ENCODE results near the gene JMY.

The JMY gene

DNA sequence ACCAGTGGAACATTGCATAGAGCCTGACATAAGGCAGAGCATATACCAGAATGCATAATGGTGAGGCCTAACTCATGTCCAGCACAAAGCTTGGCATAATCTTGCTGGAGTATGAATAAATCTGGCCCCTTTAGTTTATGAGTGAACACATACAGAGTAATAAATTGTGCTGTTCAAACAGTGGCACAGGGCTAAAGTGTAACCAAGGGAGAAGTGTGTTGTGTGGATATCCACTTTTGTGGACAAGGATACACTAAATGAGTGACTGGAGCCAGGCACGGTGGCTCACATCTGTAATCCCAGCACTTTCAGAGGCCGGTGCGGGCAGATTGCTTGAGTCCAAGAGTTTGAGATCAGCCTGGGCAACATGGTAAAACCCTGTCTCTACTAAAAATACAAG lies 29.4 kb upstream of the JMY start:
- H3K27ac ChIP-seq (ENCODE audit: insufficient read depth, low read depth, low read length, poor library complexity, severe bottlenecking): no peak overlapping the region
- no peak overlapping the region for H3K4me3 ChIP-seq (ENCODE audit: insufficient read depth, low read depth, low read length)
- no peaks in the 10 kb centered on the region for H3K9me3 ChIP-seq (ENCODE audit: control insufficient read depth, low read length)
- no peaks in the 10 kb centered on the region for H3K36me3 ChIP-seq (ENCODE audit: control insufficient read depth, insufficient read depth, low read length)
- H3K27me3 ChIP-seq (ENCODE audit: control insufficient read depth, insufficient read depth, low read length, poor library complexity, severe bottlenecking): no peaks in the 10 kb centered on the region
- 93% methylated on average over 3 of the region's 3 CpGs for WGBS, 2 experiments
- H3K4me1 ChIP-seq (ENCODE audit: control insufficient read depth, insufficient read depth, low read length): no peaks in the 10 kb centered on the region

DNA sequence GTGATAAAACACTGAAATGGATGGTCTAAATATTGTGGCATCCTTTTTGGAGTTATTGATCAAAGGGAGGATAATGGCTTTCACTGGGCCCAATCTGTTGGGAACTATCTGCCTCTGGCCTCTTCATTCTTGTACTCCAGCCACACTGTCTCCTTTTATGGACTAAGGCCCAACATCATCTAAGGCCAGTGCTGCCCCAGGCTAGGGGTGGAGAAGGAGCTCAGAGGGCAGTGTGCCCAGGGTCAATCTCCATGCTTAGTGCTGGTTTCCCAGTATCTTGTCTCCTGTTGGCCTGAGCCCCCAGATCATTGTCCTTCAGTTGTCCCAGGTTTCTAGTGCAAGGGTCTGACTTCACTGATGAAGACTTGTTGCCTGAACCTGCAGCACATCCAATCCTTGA lies 26.4 kb upstream of the JMY start:
- no peak overlapping the region for H3K4me3 ChIP-seq (ENCODE audit: insufficient read depth, low read depth, low read length)
- no peaks in the 10 kb centered on the region for H3K4me1 ChIP-seq (ENCODE audit: control insufficient read depth, insufficient read depth, low read length)
- no peak overlapping the region for H3K27ac ChIP-seq (ENCODE audit: insufficient read depth, low read depth, low read length, poor library complexity, severe bottlenecking)
- H3K36me3 ChIP-seq (ENCODE audit: control insufficient read depth, insufficient read depth, low read length): no peaks in the 10 kb centered on the region
- H3K27me3 ChIP-seq (ENCODE audit: control insufficient read depth, insufficient read depth, low read length, poor library complexity, severe bottlenecking): no peaks in the 10 kb centered on the region
- H3K9me3 ChIP-seq (ENCODE audit: control insufficient read depth, low read length): no peaks in the 10 kb centered on the region

DNA sequence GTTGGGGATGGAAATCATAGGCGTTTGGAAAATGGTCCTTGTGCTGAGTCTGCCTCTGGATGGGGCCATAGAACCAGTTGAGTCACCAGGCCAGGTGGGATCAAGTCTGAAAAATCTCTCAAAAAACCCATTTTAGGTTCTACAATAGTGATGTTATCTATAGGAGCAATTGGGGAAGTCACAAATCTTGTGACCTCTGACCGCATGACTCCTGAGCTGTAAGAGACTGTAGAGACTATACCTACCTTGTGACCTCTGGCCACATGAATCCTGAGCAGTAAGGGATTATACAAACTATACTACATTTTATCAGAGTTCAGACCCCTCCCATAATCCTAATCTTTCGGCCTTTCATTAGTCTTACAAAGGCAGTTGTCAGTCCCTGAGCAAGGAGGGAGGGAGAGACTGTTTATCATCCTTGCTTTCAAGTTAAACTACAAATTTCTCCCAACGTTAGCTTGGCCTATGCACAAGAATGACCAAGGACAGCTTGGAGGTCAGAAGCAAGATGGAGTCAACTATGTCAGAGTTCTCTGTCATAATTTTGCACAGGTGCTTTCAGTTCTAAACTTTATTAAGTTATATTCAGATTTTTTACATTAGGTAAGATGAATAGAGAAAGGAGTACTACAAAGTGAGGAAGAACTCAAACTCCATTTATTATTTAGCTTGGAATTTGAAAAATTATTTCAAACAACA lies 11.5 kb upstream of the JMY start:
- Histone ChIP-seq H3K9me3 (ENCODE audit: control insufficient read depth, low read length) (no peaks in the 10 kb centered on the region), H3K4me3 (ENCODE audit: insufficient read depth, low read depth, low read length) (no peak overlapping the region), H3K27ac (ENCODE audit: insufficient read depth, low read depth, low read length, poor library complexity, severe bottlenecking) (no peak overlapping the region), H3K36me3 (ENCODE audit: control insufficient read depth, insufficient read depth, low read length) (no peaks in the 10 kb centered on the region), H3K4me1 (ENCODE audit: control insufficient read depth, insufficient read depth, low read length) (no peaks in the 10 kb centered on the region), H3K27me3 (ENCODE audit: control insufficient read depth, insufficient read depth, low read length, poor library complexity, severe bottlenecking) (no peaks in the 10 kb centered on the region)
- 88 to 100% methylated on average over 4 of the region's 4 CpGs for WGBS, 2 experiments

DNA sequence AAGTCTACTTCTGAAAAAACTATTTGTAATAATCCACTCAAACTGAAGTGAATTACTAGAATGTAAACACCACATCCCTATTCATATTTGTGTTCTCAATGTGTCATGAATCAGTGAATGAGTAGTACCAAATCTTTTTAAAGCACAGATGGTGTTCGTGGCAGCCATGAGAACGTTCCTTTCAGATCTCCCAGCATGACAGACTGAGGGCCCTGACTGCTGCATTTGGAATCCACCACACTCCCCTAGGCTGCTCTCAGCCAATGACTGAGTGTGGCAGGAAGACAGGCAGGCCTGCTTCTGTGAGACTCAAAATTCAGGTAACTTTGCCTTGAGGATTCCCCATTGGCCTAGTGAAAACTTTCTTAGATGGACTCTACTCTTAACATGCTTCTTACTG lies 10.9 kb upstream of the JMY start:
- Histone ChIP-seq H3K9me3 (ENCODE audit: control insufficient read depth, low read length) (no peaks in the 10 kb centered on the region), H3K36me3 (ENCODE audit: control insufficient read depth, insufficient read depth, low read length) (no peaks in the 10 kb centered on the region), H3K4me3 (ENCODE audit: insufficient read depth, low read depth, low read length) (no peak overlapping the region), H3K4me1 (ENCODE audit: control insufficient read depth, insufficient read depth, low read length) (no peaks in the 10 kb centered on the region), H3K27ac (ENCODE audit: insufficient read depth, low read depth, low read length, poor library complexity, severe bottlenecking) (no peak overlapping the region), H3K27me3 (ENCODE audit: control insufficient read depth, insufficient read depth, low read length, poor library complexity, severe bottlenecking) (no peaks in the 10 kb centered on the region)
- 61 to 69% methylated on average over 2 of the region's 2 CpGs for WGBS, 2 experiments

DNA sequence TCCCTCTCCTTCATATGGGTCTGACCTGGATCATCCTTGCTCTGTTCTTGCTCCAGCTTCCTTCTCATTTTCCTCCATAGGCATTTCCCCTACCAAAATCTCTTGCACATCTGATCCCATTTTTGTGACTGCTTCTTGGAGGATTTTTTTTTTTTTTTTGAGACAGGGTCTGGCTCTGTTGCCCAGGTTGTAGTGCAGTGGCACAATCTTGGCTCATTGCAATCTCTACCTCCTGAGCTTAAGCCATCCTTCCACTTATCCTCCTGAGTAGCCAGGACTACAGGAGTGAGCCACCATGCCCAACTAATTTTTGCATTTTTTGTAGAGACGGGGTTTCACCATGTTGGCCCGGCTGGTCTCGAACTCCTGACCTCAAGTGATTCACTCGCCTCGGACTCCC lies 10.5 kb upstream of the JMY start:
- Histone ChIP-seq H3K4me1 (ENCODE audit: control insufficient read depth, insufficient read depth, low read length) (no peaks in the 10 kb centered on the region), H3K27ac (ENCODE audit: insufficient read depth, low read depth, low read length, poor library complexity, severe bottlenecking) (no peak overlapping the region), H3K4me3 (ENCODE audit: insufficient read depth, low read depth, low read length) (no peak overlapping the region), H3K27me3 (ENCODE audit: control insufficient read depth, insufficient read depth, low read length, poor library complexity, severe bottlenecking) (no peaks in the 10 kb centered on the region), H3K9me3 (ENCODE audit: control insufficient read depth, low read length) (no peaks in the 10 kb centered on the region), H3K36me3 (ENCODE audit: control insufficient read depth, insufficient read depth, low read length) (no peaks in the 10 kb centered on the region)
- 94 to 95% methylated on average over 5 of the region's 5 CpGs for WGBS, 2 experiments

DNA sequence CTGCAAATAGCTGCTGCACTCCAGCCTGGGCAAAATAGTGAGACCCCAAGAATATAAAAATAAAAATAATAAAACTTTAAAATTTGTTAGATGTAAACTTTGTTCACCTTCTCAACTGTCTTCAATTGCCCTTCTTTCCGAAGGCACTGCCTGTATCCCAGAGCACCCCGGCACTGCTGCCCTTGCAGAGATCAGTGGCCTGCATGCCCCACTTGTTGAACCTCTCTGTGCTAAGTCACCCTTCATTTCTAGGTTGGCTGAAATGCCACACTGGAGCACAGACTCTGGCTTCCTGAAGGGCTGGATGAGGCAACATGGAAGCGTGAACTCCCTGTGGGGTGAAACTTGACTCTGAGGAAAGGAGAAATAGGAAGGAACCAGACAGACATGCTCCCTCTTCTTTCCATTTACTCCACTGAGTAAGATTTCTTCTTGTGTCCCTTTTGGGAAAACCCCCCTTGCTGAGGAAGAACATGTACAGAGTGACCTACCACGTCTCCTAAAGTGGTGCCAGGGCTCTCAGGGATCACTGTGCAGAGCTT lies 8.4 kb upstream of the JMY start:
- WGBS, 2 experiments: 91 to 94% methylated on average over 4 of the region's 4 CpGs

DNA sequence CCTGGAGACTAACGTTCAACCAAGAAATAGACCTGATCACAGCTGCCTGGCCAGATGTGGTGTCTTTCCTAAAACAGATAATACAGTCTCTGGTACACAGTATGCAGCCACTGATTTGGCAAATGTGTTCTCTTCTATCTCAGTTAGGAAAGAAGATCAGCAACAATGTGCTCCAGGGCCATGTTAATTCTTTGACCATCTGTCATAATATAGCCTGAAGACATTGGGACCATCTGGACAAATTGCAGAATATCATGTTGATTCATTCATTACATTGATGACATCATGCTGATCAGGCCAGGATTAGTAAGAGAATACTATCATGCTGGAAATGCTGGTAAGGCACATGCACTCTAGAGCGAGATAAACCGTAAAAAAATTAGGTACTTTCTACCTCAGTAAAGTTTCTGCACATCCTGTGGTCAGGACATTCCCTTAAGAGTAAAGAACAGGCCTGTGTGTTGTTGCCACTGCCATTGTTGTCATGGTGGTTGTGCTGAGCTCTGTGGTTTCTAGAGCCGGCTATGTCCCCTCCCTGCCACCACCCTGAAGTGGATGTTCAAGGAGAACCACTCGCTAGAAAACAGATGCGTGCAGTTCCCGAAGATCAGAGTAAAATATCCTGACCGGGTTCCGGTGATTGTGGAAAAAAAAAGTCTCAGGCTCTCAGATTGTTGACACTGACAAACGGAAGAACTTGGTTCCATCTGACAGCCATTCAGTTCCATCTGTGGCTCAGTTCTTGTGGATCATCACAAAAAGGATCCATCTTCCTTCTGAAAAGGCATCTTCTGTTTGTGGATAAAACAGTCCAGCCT lies 6.4 kb upstream of the JMY start:
- no peaks in the 10 kb centered on the region for H3K36me3 ChIP-seq (ENCODE audit: control insufficient read depth, insufficient read depth, low read length)
- H3K4me1 ChIP-seq (ENCODE audit: control insufficient read depth, insufficient read depth, low read length): no peaks in the 10 kb centered on the region
- no peak overlapping the region for H3K4me3 ChIP-seq (ENCODE audit: insufficient read depth, low read depth, low read length)
- H3K27me3 ChIP-seq (ENCODE audit: control insufficient read depth, insufficient read depth, low read length, poor library complexity, severe bottlenecking): peaks cover under 1% of the 10 kb centered on the region
- H3K9me3 ChIP-seq (ENCODE audit: control insufficient read depth, low read length): no peaks in the 10 kb centered on the region
- 91 to 94% methylated on average over 10 of the region's 10 CpGs for WGBS, 2 experiments
- no peak overlapping the region for H3K27ac ChIP-seq (ENCODE audit: insufficient read depth, low read depth, low read length, poor library complexity, severe bottlenecking)

More for the DNA sequence above, 8.4 kb upstream of the JMY start:
- no peaks in the 10 kb centered on the region for H3K27me3 ChIP-seq (ENCODE audit: control insufficient read depth, insufficient read depth, low read length, poor library complexity, severe bottlenecking)
- H3K9me3 ChIP-seq (ENCODE audit: control insufficient read depth, low read length): no peaks in the 10 kb centered on the region
- H3K36me3 ChIP-seq (ENCODE audit: control insufficient read depth, insufficient read depth, low read length): no peaks in the 10 kb centered on the region
- H3K27ac ChIP-seq (ENCODE audit: insufficient read depth, low read depth, low read length, poor library complexity, severe bottlenecking): no peak overlapping the region
- no peak overlapping the region for H3K4me3 ChIP-seq (ENCODE audit: insufficient read depth, low read depth, low read length)
- no peaks in the 10 kb centered on the region for H3K4me1 ChIP-seq (ENCODE audit: control insufficient read depth, insufficient read depth, low read length)

DNA sequence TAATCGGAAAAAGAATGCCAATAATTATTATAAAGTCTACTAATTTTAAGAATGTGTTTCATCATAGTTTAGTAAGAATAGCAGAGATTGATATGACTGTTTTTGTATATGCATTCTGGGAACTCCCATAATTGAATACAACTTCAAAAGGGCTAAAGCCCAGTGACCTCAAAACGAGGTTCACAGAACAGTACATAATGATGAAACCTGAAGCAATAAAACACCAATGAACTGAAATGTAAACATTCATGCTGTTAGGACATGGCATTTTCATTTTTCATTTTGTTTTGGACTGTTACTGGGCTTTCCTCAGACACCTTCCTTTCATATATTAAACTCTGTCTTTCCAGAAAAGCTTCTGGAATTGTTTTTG lies 684 bp upstream of the JMY start:
- no peak overlapping the region for H3K27ac ChIP-seq (ENCODE audit: insufficient read depth, low read depth, low read length, poor library complexity, severe bottlenecking)

DNA sequence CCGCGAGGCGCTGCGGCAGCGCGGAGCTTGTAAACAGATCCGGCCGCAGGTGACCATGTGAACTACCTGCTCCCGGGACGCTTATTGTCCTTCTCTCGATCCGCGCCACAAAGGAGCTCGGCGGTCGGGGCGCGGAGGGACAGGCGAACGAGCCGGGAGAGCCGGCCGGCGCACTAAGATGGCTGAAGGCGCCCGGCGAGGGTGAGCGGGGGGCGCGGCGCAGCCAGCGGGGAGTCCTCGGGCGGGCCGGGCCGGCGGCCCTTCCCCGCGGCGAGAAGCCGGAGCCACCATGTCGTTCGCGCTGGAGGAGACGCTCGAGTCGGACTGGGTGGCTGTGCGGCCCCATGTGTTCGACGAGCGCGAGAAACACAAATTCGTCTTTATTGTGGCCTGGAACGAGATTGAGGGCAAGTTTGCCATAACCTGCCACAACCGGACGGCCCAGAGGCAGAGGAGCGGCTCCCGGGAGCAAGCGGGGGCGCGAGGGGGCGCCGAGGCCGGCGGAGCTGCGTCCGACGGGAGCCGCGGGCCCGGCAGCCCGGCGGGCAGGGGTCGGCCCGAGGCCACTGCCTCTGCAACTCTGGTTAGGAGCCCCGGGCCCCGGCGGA lies 535 bp downstream of the JMY start:
- Histone ChIP-seq H3K27me3 (ENCODE audit: control insufficient read depth, insufficient read depth, low read length, poor library complexity, severe bottlenecking) (peaks cover 29% of the 10 kb centered on the region), H3K9me3 (ENCODE audit: control insufficient read depth, low read length) (no peaks in the 10 kb centered on the region), H3K27ac (ENCODE audit: insufficient read depth, low read depth, low read length, poor library complexity, severe bottlenecking) (peak overlapping the region; percentile 64), H3K36me3 (ENCODE audit: control insufficient read depth, insufficient read depth, low read length) (no peaks in the 10 kb centered on the region), H3K4me1 (ENCODE audit: control insufficient read depth, insufficient read depth, low read length) (peaks cover 5% of the 10 kb centered on the region), H3K4me3 (ENCODE audit: insufficient read depth, low read depth, low read length) (peak overlapping the region; percentile 74)
- WGBS, 2 experiments: 0 to 1% methylated on average over 78 of the region's 78 CpGs

More for the DNA sequence above, 684 bp upstream of the JMY start:
- no peaks in the 10 kb centered on the region for H3K36me3 ChIP-seq (ENCODE audit: control insufficient read depth, insufficient read depth, low read length)
- H3K27me3 ChIP-seq (ENCODE audit: control insufficient read depth, insufficient read depth, low read length, poor library complexity, severe bottlenecking): peaks cover 29% of the 10 kb centered on the region
- no peaks in the 10 kb centered on the region for H3K9me3 ChIP-seq (ENCODE audit: control insufficient read depth, low read length)
- H3K4me1 ChIP-seq (ENCODE audit: control insufficient read depth, insufficient read depth, low read length): peaks cover 5% of the 10 kb centered on the region
- WGBS, 2 experiments: 25 to 31% methylated on average over 1 of the region's 2 CpGs
- H3K4me3 ChIP-seq (ENCODE audit: insufficient read depth, low read depth, low read length): peak overlapping the region; percentile 74
